Activated naive CD8-positive, alpha-beta T cell treated with anti-CD3 and anti-CD28 coated beads, Interleukin-2, amount 50 U/mL, for 16 hours (primary cell): Measurements from ENCODE around the gene KRTAP10-2.
"Not testable (repeated sequence)": the region's sequence is repeated elsewhere in the genome, so short reads cannot be mapped to it uniquely, and the experiment has no call there.

Experiments used
- DNase-seq: peaks from one replicate; pipeline ENCODE4 v3.0.0-alpha.2; 2020; ENCODE audit warnings: low read depth, low spot score

KRTAP10-2 gene

DNA sequence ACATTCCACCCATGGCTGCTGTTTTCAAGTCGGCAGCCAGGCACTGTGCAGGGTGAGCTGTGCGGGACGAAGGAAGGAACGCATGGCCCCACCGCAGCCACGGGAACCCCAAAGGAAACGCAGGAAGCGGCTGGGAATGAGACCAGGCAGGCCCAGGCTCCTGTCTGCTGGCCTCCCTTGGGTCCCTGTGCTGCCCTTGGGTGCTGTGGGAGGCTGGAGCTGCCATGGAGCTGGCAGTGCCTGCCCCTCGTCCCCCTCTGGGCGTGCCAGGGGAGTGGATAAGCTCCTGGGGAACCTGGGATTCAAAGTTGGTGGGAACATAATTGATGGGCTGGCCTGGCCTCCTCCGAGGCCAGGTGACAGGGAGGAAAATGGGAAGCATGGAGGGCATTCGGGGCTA lies 17.0 kb upstream of the KRTAP10-2 start:
- no peak for DNase-seq

DNA sequence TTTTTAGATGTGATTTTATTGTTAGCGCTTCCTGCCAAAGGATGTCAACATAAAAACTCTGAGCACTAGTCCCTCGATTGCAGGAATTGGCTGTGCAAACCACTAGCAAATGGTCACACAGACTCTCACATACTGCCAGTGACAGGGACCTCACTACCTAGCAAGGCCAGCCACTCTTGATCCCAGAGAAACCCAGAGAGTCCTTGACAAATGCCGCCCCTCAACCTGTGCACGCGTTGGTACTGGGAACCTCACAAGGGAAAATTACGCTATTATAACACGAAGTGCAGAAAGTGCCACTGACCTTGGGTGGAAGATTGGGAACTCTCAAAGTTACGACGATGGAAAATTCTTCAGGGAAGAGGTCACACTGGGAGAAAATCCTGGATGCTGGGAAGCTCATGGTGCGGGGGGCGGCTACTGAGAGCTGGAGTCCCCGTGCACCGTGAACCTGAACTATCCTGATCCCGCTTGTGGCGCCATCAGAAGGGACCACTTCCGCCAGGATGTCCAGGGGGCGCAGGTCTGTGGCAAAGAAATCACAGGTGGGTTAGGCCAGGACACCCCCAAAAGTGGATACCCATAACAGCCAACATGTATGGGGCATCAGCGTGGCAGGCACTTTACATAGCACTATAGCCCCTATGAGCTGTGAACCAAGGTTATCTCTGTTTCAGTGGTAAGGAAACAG lies 16.3 kb upstream of the KRTAP10-2 start:
- no peak for DNase-seq

DNA sequence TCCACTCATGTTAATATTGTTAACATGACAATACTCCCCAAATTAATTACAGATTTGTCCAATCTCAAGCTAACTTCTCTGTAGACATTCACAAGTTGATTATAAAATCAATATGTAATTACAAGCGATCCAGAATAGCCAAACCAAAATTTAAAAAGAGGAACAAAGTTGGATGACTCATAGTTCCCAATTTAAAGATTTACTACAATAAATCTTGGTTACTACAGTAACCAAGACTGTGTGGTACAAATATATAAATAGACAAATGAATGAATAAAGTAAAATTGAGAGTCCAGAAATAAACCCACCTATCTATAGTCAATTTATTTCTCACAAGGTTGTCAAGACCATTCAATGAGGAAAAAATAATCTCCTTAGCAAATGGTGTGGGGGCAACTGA lies 15.1 kb upstream of the KRTAP10-2 start:
- DNase-seq, result no peak

- no peak for DNase-seq
Measured at GRCh38 chr21:44564886-44565598, 13.7 kb upstream of the KRTAP10-2 start.

DNA sequence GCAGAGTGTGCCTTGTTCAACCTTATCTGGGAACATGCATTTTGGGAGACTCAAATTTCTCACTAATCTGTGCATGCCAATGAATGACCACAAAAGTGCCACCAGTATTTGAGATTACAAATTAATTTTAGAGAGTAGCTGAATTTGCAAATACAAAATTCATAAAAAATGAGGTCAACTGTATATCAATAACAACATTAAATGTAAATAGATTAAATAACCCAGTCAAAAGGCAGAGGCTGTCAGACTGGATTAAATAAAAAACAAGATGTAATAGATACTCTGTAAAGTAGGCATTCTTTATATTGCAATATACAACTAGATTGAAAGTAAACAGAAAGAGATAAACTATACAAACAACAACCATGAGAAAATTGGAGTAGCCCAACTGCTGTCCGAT lies 12.8 kb upstream of the KRTAP10-2 start:
- DNase-seq, result no peak

DNA sequence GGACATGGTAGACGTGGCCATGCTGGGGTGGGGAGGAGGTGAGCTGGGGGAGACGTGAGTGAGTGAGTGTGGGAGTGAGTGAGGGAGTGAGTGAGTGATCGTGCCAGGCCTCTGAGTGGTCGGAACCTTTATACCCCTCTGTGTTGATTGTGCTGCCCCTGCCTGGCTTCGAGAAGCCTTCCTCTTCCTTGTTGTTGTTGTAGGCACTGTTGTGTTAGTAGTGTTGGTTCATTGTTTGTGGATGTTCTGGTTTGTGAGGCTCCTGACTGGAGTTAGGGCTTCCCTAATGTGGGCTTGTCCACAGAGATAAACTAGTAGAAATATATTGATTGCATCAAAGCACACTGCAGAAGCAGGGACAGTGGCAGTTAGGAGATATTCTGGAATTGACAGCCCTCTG lies 7.4 kb upstream of the KRTAP10-2 start, which contains the start of gene KRTAP10-3:
KRTAP10-3 (minus strand) TSS at position 101 of the 400 bp plus-strand sequence; CDS start at position 21, 80 bp downstream.
- DNase-seq, result no peak

DNA sequence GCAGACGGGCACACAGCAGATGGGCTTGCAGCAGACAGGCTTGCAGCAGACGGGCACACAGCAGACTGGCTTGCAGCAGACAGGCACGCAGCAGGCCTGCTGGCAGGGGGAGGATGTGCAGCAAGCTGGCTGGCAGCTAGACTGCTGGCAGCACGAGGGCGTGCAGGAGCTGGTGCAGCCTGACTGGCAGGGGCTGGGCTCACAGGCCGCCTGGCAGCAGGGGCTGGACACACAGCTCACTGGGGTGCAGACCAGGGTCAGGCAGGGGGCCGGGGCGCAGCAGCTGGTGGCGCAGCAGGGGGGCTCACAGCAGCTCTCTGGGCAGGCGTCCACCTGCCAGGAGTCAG lies 7.0 kb upstream of the KRTAP10-2 start:
- not testable (repeated sequence) for DNase-seq

GRCh38 chr21:44557491-44558328 lies 6.4 kb upstream of the KRTAP10-2 start:
- DNase-seq, result no peak

- DNase-seq, result no peak
Measured at GRCh38 chr21:44556879-44557278, 5.6 kb upstream of the KRTAP10-2 start.

DNA sequence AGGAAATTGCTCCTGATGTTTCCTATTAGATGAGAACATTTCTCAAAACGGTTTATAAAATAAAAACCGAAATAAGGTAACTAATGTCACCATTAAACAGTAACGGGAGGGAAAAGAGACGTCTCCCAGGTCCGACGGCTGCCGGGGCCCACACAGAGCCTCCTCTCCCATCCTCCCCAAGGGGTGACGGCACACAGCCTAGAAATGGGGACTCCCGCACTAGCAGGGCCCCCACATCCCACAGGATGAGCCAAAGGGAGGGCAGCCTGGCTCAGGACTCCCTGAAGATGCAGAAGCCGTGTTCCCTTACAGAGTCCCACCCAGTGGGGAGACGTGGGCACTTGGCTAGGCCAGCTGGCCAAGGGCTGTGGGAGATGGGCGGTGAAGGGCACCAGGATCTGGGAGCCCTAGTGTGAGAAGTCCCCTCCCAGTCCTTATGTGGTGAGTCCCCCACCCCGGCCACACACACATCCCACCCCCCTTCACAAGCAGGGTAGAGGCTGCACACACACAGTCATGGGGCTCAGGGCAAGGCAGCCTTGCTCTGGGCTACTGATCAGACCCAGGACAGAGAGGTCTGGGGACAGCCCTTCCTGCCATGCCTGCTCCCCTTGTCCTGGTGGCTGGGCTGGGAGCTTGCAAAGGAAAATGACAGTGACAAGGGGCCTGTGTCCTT lies 4.0 kb upstream of the KRTAP10-2 start:
- no peak for DNase-seq

GRCh38 chr21:44552681-44553080 lies 1.4 kb upstream of the KRTAP10-2 start:
- DNase-seq, result no peak

DNA sequence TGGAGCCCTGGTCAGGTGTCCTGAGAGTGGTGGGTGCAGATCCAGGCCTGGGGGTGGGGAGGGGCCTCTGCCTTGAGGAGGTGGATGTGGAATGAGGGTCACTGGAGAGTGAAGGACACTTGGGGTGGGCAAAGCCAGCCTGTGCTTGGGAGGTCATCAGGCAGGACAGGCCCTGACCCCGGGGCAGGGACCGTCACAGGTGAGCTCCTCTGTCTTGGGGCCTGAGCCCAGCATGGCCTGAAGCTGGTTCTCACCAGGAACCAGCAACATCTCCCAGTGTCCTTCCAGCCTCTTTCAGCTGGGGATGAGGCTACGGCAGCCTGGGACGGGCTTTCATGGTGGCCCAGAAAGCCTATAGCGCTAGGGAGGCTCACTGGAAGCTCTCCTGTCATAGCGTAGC lies 831 bp upstream of the KRTAP10-2 start:
- DNase-seq, result no peak

DNA sequence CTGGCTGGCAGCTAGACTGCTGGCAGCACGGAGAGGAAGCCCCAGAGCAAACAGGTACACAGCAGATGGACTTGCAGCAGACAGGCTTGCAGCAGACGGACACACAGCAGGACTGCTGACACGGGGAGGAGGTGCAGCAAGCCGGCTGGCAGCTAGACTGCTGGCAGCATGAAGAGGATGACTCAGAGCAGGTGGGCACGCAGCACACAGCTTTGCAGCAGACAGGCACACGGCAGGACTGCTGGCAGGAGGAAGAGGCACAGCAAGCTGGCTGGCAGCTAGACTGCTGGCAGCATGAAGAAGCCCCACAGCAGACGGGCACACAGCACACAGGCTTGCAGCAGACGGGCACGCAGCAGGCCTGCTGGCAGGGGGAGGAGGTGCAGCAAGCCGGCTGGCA lies 498 bp downstream of the KRTAP10-2 start:
- no peak for DNase-seq

- not testable (repeated sequence) for DNase-seq
Measured at GRCh38 chr21:44550285-44550684, 1.0 kb downstream of the KRTAP10-2 start.

GRCh38 chr21:44549525-44550211 lies 1.6 kb downstream of the KRTAP10-2 start:
- DNase-seq, result no peak

DNA sequence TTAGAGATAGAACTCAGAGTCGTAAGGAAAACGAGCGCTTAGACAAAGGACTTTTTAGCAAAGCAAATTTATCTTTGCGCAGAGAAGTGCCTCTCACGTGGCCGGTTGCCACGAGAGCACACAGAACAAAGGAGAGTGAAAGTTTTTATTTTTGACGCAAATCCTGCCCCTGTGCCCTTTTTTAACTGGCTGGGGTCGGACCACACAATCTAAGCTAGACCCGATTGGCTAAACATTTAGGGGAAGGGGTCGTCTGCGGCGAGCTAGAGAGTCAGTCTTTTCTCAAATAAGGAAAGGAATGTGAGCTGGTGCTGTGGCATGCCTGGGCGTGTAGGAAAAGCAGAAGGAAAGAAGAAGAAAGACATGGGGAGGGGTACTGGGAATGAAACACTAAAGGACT lies 2.4 kb downstream of the KRTAP10-2 start:
- no peak for DNase-seq

GRCh38 chr21:44548381-44548780 lies 2.9 kb downstream of the KRTAP10-2 start:
- no peak for DNase-seq

GRCh38 chr21:44547656-44548331 lies 3.5 kb downstream of the KRTAP10-2 start:
- no peak for DNase-seq

DNA sequence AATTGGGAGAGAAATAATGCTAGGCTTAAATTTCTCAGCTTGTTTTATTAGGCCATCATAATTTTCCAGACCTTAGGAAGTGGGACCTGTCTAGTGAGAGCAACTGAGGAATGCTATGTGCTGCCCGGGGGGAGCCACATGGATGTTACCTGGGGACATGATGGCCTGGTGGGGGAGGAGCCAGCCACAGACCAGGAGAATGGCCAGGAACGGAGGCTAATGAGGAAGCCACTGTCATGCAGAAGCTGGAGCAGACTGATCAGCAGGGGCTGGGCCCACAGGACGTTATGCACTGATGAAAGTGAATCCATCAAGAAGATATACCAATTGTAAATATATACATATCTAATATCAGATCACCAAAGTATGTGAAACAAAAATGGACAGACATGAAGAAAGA lies 6.7 kb downstream of the KRTAP10-2 start:
- no peak for DNase-seq

GRCh38 chr21:44542716-44543115 lies 8.6 kb downstream of the KRTAP10-2 start:
- no peak for DNase-seq
